SU-DHL-6 (cell line): ENCODE measurements around the gene RBFOX1.

Source experiments
- EZH2phosphoT487 ChIP-seq: fragments of 200-600 bp; sonication (generic), shearing (Covaris generic); conservative IDR thresholded peaks from 2 replicates; pipeline ENCODE4 v1.6.1; 2018; ENCODE audit warnings: mild to moderate bottlenecking, antibody characterized with exemption, low read length, moderate library complexity, mixed read lengths
- TF ChIP-seq, protein P1 (sequence below): fragments of 200-600 bp; sonication (generic); IDR thresholded peaks from one replicate; pipeline ENCODE4 v1.5.1; 2017; ENCODE audit warnings: antibody characterized with exemption, mild to moderate bottlenecking, low read length, moderate library complexity; ENCODE audit not compliant: insufficient read depth, poor library complexity, severe bottlenecking

DNA sequence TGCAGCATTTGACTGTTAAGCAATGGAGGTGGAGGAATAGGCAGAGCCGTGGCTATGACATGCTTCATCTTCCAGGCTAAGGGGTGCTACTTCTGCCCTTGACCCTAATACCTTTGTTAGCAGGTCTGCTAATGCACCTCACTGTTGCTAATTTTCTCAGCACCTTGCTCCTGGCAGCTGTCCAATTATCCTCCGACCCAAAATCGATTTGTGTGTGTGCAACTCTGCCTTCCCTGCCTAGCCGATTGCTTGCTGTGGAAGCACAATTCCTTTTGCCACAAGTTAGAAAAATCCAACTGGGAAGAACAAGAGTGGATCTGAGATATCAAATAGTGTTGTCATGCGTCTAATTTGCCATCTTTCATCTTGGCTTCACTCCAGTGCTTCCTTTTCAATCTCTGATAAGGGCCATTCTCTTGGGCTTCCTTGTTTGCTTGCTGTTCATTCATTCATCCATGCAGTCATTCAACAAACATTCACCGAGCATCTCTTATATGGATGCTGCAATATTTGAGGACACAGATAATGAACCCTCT, 422.8 kb downstream of the RBFOX1 start:
- TF ChIP-seq, protein P1, sequence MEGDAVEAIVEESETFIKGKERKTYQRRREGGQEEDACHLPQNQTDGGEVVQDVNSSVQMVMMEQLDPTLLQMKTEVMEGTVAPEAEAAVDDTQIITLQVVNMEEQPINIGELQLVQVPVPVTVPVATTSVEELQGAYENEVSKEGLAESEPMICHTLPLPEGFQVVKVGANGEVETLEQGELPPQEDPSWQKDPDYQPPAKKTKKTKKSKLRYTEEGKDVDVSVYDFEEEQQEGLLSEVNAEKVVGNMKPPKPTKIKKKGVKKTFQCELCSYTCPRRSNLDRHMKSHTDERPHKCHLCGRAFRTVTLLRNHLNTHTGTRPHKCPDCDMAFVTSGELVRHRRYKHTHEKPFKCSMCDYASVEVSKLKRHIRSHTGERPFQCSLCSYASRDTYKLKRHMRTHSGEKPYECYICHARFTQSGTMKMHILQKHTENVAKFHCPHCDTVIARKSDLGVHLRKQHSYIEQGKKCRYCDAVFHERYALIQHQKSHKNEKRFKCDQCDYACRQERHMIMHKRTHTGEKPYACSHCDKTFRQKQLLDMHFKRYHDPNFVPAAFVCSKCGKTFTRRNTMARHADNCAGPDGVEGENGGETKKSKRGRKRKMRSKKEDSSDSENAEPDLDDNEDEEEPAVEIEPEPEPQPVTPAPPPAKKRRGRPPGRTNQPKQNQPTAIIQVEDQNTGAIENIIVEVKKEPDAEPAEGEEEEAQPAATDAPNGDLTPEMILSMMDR: no peak
- TF ChIP-seq EZH2phosphoT487: no peak
